ENCODE measurements around the gene SLC2A2.

GRCh38 chr3:170988378-170988777 is 38.1 kb downstream of the SLC2A2 start:
- TF ChIP-seq, protein P1, sequence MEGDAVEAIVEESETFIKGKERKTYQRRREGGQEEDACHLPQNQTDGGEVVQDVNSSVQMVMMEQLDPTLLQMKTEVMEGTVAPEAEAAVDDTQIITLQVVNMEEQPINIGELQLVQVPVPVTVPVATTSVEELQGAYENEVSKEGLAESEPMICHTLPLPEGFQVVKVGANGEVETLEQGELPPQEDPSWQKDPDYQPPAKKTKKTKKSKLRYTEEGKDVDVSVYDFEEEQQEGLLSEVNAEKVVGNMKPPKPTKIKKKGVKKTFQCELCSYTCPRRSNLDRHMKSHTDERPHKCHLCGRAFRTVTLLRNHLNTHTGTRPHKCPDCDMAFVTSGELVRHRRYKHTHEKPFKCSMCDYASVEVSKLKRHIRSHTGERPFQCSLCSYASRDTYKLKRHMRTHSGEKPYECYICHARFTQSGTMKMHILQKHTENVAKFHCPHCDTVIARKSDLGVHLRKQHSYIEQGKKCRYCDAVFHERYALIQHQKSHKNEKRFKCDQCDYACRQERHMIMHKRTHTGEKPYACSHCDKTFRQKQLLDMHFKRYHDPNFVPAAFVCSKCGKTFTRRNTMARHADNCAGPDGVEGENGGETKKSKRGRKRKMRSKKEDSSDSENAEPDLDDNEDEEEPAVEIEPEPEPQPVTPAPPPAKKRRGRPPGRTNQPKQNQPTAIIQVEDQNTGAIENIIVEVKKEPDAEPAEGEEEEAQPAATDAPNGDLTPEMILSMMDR (IDR thresholded peaks at IDR 0.05): no peak
- TF ChIP-seq POLR2A (IDR thresholded peaks at IDR 0.05): no peak
